Breast epithelium (tissue), 3 donors: ENCODE results near the gene CHI3L2.

Source experiments
- POLR2A ChIP-seq: fragments of 450-650 bp; IDR thresholded peaks from one replicate; pipeline ENCODE4 v1.6.1; 2016; ENCODE audit warnings: antibody characterized with exemption, mild to moderate bottlenecking, moderate library complexity
- TF ChIP-seq, protein P1 (sequence below), 3 donors: fragments of 450-650 bp; IDR thresholded peaks; one replicate each; pipeline ENCODE4 v1.5.1; 2016 to 2017; ENCODE audit warnings: antibody characterized with exemption in 3 of 3, mild to moderate bottlenecking in 3 of 3, moderate library complexity in 3 of 3

- TF ChIP-seq, protein P1, sequence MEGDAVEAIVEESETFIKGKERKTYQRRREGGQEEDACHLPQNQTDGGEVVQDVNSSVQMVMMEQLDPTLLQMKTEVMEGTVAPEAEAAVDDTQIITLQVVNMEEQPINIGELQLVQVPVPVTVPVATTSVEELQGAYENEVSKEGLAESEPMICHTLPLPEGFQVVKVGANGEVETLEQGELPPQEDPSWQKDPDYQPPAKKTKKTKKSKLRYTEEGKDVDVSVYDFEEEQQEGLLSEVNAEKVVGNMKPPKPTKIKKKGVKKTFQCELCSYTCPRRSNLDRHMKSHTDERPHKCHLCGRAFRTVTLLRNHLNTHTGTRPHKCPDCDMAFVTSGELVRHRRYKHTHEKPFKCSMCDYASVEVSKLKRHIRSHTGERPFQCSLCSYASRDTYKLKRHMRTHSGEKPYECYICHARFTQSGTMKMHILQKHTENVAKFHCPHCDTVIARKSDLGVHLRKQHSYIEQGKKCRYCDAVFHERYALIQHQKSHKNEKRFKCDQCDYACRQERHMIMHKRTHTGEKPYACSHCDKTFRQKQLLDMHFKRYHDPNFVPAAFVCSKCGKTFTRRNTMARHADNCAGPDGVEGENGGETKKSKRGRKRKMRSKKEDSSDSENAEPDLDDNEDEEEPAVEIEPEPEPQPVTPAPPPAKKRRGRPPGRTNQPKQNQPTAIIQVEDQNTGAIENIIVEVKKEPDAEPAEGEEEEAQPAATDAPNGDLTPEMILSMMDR (IDR thresholded peaks at IDR 0.05) = no peak
- TF ChIP-seq POLR2A = no peak
Observed at GRCh38 chr1:111274653-111275052, 47.1 kb downstream of the CHI3L2 start.
